ENCODE results near the gene MEOX1. TPM values are rescaled to one million over a fixed set of nuclear protein-coding genes. Genes with fewer than 3 reads are reported as not detected.

MEOX1 gene
- total and polyA plus RNA-seq, 2 of the 13 experiments (the other 11 are each of a cell fraction or from before 2014, with no cell fraction given): not detected

GRCh38 chr17:43669971-43670644 lies 8.4 kb upstream of the MEOX1 start (continued):
- TF ChIP-seq ZBTB34 (CRISPR knock-in tag; IDR thresholded peaks at IDR 0.05) (no peak; the same call in 1 of the 2 replicates), ZNF350 (CRISPR knock-in tag; IDR thresholded peaks at IDR 0.05; ENCODE audit: borderline replicate concordance, low read depth) (peak; percentile 23; the same call in 1 of the 2 replicates), GTF2F1 (IDR thresholded peaks at IDR 0.05; ENCODE audit: low read length) (no peak), TARDBP (CRISPR knock-in tag; IDR thresholded peaks at IDR 0.05) (0 out of 2 replicates have a peak, but pooled peaks have one; percentile 46), PCBP2 (optimal IDR thresholded peaks at IDR 0.05; ENCODE audit: low read depth, low read length, poor library complexity, severe bottlenecking) (no peak), TBX2 (CRISPR knock-in tag; IDR thresholded peaks at IDR 0.05; ENCODE audit: borderline replicate concordance) (peak; percentile 95), POGZ (CRISPR knock-in tag; IDR thresholded peaks at IDR 0.05) (no peak; the same call in 1 of the 2 replicates), ZNF646 (CRISPR knock-in tag; IDR thresholded peaks at IDR 0.05) (no peak), SPEN (CRISPR knock-in tag; IDR thresholded peaks at IDR 0.05; ENCODE audit: low read depth) (peak; percentile 29), ZNF768 (CRISPR knock-in tag; IDR thresholded peaks at IDR 0.05) (no peak), YEATS4 (CRISPR knock-in tag; IDR thresholded peaks at IDR 0.05; ENCODE audit: borderline replicate concordance) (no peak), ONECUT2 (CRISPR knock-in tag; IDR thresholded peaks at IDR 0.05) (no peak), ZNF530 (CRISPR knock-in tag; IDR thresholded peaks at IDR 0.05; ENCODE audit: low read depth) (no peak), HOXA7 (CRISPR knock-in tag; IDR thresholded peaks at IDR 0.05) (no peak)
- TF ChIP-seq, protein P1, sequence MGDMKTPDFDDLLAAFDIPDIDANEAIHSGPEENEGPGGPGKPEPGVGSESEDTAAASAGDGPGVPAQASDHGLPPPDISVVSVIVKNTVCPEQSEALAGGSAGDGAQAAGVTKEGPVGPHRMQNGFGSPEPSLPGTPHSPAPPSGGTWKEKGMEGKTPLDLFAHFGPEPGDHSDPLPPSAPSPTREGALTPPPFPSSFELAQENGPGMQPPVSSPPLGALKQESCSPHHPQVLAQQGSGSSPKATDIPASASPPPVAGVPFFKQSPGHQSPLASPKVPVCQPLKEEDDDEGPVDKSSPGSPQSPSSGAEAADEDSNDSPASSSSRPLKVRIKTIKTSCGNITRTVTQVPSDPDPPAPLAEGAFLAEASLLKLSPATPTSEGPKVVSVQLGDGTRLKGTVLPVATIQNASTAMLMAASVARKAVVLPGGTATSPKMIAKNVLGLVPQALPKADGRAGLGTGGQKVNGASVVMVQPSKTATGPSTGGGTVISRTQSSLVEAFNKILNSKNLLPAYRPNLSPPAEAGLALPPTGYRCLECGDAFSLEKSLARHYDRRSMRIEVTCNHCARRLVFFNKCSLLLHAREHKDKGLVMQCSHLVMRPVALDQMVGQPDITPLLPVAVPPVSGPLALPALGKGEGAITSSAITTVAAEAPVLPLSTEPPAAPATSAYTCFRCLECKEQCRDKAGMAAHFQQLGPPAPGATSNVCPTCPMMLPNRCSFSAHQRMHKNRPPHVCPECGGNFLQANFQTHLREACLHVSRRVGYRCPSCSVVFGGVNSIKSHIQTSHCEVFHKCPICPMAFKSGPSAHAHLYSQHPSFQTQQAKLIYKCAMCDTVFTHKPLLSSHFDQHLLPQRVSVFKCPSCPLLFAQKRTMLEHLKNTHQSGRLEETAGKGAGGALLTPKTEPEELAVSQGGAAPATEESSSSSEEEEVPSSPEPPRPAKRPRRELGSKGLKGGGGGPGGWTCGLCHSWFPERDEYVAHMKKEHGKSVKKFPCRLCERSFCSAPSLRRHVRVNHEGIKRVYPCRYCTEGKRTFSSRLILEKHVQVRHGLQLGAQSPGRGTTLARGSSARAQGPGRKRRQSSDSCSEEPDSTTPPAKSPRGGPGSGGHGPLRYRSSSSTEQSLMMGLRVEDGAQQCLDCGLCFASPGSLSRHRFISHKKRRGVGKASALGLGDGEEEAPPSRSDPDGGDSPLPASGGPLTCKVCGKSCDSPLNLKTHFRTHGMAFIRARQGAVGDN (CRISPR knock-in tag; IDR thresholded peaks at IDR 0.05): peak; percentile 93
- TF ChIP-seq, protein P2, sequence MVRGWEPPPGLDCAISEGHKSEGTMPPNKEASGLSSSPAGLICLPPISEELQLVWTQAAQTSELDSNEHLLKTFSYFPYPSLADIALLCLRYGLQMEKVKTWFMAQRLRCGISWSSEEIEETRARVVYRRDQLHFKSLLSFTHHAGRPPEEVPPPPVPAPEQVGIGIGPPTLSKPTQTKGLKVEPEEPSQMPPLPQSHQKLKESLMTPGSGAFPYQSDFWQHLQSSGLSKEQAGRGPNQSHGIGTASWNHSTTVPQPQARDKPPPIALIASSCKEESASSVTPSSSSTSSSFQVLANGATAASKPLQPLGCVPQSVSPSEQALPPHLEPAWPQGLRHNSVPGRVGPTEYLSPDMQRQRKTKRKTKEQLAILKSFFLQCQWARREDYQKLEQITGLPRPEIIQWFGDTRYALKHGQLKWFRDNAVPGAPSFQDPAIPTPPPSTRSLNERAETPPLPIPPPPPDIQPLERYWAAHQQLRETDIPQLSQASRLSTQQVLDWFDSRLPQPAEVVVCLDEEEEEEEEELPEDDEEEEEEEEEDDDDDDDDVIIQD (CRISPR knock-in tag; IDR thresholded peaks at IDR 0.05; ENCODE audit: low read depth): no peak
